HCT116 (cell line): ENCODE measurements around the gene VDAC2.

Experiments used
- CEBPB ChIP-seq: IDR thresholded peaks from 2 replicates; pipeline ENCODE4 v1.6.1; 2012; ENCODE audit warnings: low read depth
- CTCF ChIP-seq, 3 experiments: fragments of 200-600 bp in 1 of 3; sonication (generic) in 1 of 3; IDR thresholded peaks in 2 of 3; conservative IDR thresholded peaks in 1 of 3; 2 replicates each; pipeline ENCODE4 v1.5.1; 2012 to 2017; ENCODE audit warnings: low read depth in 2 of 3, low read length in 2 of 3, antibody characterized with exemption in 1 of 3, borderline replicate concordance in 1 of 3, control low read depth in 1 of 3, mild to moderate bottlenecking in 1 of 3, mixed read lengths in 1 of 3, mixed run types in 1 of 3, moderate library complexity in 1 of 3; ENCODE audit not compliant: insufficient read depth in 1 of 3
- EZH2 ChIP-seq: fragments of 200-600 bp; sonication (generic); IDR thresholded peaks from 2 replicates; pipeline ENCODE4 v1.6.1; 2017; ENCODE audit warnings: antibody characterized with exemption, mixed run types
- EZH2phosphoT487 ChIP-seq: fragments of 200-600 bp; IDR thresholded peaks from 2 replicates; pipeline ENCODE4 v1.6.1; 2018; ENCODE audit warnings: antibody characterized with exemption, borderline replicate concordance
- MAX ChIP-seq: IDR thresholded peaks from 2 replicates; pipeline ENCODE4 v1.6.1; 2012
- POLR2A ChIP-seq: IDR thresholded peaks from 2 replicates; pipeline ENCODE4 v1.7.0; 2011; ENCODE audit warnings: borderline replicate concordance; ENCODE audit not compliant: insufficient read depth, insufficient read length; ENCODE audit errors: extremely low read depth
- RAD21 ChIP-seq: IDR thresholded peaks from 2 replicates; pipeline ENCODE4 v1.6.1; 2012; ENCODE audit warnings: low read depth, mild to moderate bottlenecking
- REST ChIP-seq: IDR thresholded peaks from 2 replicates; pipeline ENCODE4 v1.6.1; 2012; ENCODE audit warnings: low read depth
- SP1 ChIP-seq: IDR thresholded peaks from 2 replicates; pipeline ENCODE4 v1.6.1; 2012; ENCODE audit warnings: low read depth
- SRF ChIP-seq: IDR thresholded peaks from 2 replicates; pipeline ENCODE4 v1.6.1; 2012; ENCODE audit warnings: low read depth
- TF ChIP-seq, protein P1 (sequence below): IDR thresholded peaks from 2 replicates; pipeline ENCODE4 v1.6.1; 2011; ENCODE audit warnings: mild to moderate bottlenecking, low read length, moderate library complexity; ENCODE audit not compliant: insufficient replicate concordance; ENCODE audit errors: extremely low read depth

- TF ChIP-seq CTCF (IDR thresholded peaks at IDR 0.05 in 2 of 3, conservative IDR thresholded peaks at IDR 0.05 in 1 of 3; ENCODE audit: borderline replicate concordance in 1 of 3, insufficient read depth in 1 of 3, low read depth in 2 of 3, low read length in 2 of 3) (no peak), EZH2phosphoT487 (no peak), SRF (no peak), POLR2A (no peak), REST (no peak), SP1 (no peak), CEBPB (no peak), EZH2 (no peak), RAD21 (no peak), MAX (no peak)
- TF ChIP-seq, protein P1, sequence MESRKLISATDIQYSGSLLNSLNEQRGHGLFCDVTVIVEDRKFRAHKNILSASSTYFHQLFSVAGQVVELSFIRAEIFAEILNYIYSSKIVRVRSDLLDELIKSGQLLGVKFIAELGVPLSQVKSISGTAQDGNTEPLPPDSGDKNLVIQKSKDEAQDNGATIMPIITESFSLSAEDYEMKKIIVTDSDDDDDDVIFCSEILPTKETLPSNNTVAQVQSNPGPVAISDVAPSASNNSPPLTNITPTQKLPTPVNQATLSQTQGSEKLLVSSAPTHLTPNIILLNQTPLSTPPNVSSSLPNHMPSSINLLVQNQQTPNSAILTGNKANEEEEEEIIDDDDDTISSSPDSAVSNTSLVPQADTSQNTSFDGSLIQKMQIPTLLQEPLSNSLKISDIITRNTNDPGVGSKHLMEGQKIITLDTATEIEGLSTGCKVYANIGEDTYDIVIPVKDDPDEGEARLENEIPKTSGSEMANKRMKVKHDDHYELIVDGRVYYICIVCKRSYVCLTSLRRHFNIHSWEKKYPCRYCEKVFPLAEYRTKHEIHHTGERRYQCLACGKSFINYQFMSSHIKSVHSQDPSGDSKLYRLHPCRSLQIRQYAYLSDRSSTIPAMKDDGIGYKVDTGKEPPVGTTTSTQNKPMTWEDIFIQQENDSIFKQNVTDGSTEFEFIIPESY: no peak
These were observed 53.2 kb downstream of the VDAC2 start for GRCh38 chr10:75263806-75264205.
